CD4-positive, alpha-beta memory T cell (primary cell): Measurements from ENCODE around the gene RYK. TPM values are rescaled to one million over a fixed set of nuclear protein-coding genes. Genes with fewer than 3 reads are reported as not detected.
A peak's percentile ranks its signal among the peaks of the same experiment; 100 is the strongest.
"Not testable (repeated sequence)": the region's sequence is repeated elsewhere in the genome, so short reads cannot be mapped to it uniquely, and the experiment has no call there.

ENCODE experiments used
- CTCF ChIA-PET: fragments of 350-600 bp; sonication (Branson Sonifier 250); formaldehyde crosslinking; loops from one replicate; lab custom pipeline; 2021; ENCODE audit warnings: inconsistent platforms; ENCODE audit not compliant: partially characterized antibody; lab: Charles Lee
- POLR2A ChIA-PET: fragments of 350-600 bp; sonication (Branson Sonifier 250); formaldehyde crosslinking; loops from one replicate; lab custom pipeline; 2021; ENCODE audit not compliant: partially characterized antibody; lab: Charles Lee
- DNase-seq, 5 donors: peaks; one replicate each; pipeline versions ENCODE4 v3.0.0 to v3.0.0-alpha.2; 2020 to 2022; ENCODE audit warnings: mixed read lengths in 1 of 5
- H3K27ac ChIP-seq: one replicate; pipeline ENCODE4 v1.7.0; 2013; ENCODE audit warnings: low read depth, low read length
- H3K27me3 ChIP-seq: 2 replicates; pipeline ENCODE4 v1.7.0; 2013; ENCODE audit warnings: mild to moderate bottlenecking, low read length, moderate library complexity; ENCODE audit not compliant: insufficient read depth
- H3K36me3 ChIP-seq: 2 replicates; pipeline ENCODE4 v1.7.0; 2013; ENCODE audit warnings: mild to moderate bottlenecking, low read length, moderate library complexity; ENCODE audit not compliant: insufficient read depth
- H3K4me1 ChIP-seq: 2 replicates; pipeline ENCODE4 v1.7.0; 2013; ENCODE audit warnings: mild to moderate bottlenecking, low read length, moderate library complexity; ENCODE audit not compliant: insufficient read depth
- H3K4me3 ChIP-seq, 2 donors: one replicate each; pipeline ENCODE4 v1.7.0; 2013; ENCODE audit warnings: low read length in 2 of 2, mild to moderate bottlenecking in 1 of 2
- H3K9me3 ChIP-seq, 2 donors: one replicate each; pipeline ENCODE4 v1.7.0; 2013; ENCODE audit warnings: low read length in 2 of 2, control low read depth in 1 of 2; ENCODE audit not compliant: control insufficient read depth in 1 of 2
- H3K27ac Mint-ChIP-seq, 7 donors: one replicate each; pipeline ENCODE4 v1.8.0; 2020 to 2021; ENCODE audit warnings: mixed read lengths in 7 of 7, mild to moderate bottlenecking in 6 of 7, inconsistent platforms in 3 of 7, moderate library complexity in 3 of 7
- H3K27me3 Mint-ChIP-seq, 2 donors: one replicate each; pipeline ENCODE4 v1.8.0; 2020 to 2021; ENCODE audit warnings: mixed read lengths in 2 of 2
- H3K36me3 Mint-ChIP-seq, 2 donors: one replicate each; pipeline ENCODE4 v1.8.0; 2020 to 2021; ENCODE audit warnings: mixed read lengths in 2 of 2, inconsistent platforms in 1 of 2, mild to moderate bottlenecking in 1 of 2
- H3K4me1 Mint-ChIP-seq, 4 donors: one replicate each; pipeline ENCODE4 v1.8.0; 2020 to 2021; ENCODE audit warnings: mixed read lengths in 4 of 4, mild to moderate bottlenecking in 1 of 4
- H3K4me3 Mint-ChIP-seq, 8 donors: one replicate each; pipeline ENCODE4 v1.8.0; 2020 to 2021; ENCODE audit warnings: mixed read lengths in 8 of 8, mild to moderate bottlenecking in 7 of 8, moderate library complexity in 6 of 8, inconsistent platforms in 3 of 8
- H3K9me3 Mint-ChIP-seq, 8 donors: one replicate each; pipeline ENCODE4 v1.8.0; 2020 to 2021; ENCODE audit warnings: mixed read lengths in 8 of 8, mild to moderate bottlenecking in 5 of 8, inconsistent platforms in 3 of 8, moderate library complexity in 1 of 8
- intact Hi-C: fragments of 100-400 bp; cut with micrococcal nuclease; formaldehyde crosslinking; loops from one replicate; pipeline ENCODE4 v1.15.1; 2023
- polyA plus RNA-seq, 2 donors: library from polyadenylated mRNA; unstranded; fragments of 300-500 nt; fragmentation: Illumina TruSeq; gene quantifications; one replicate each; pipeline ENCODE4 v1.2.3, GENCODE V29; 2021
- total RNA-seq, 2 experiments: library from RNA; stranded (reverse); gene quantifications; one replicate each; pipeline ENCODE4 v1.2.3, GENCODE V29; 2021

The RYK gene
- total and polyA plus RNA-seq, 4 experiments from 2014 or later, result 4.8 to 47.9 (median 27.3) TPM

GRCh38 chr3:134211797-134212196 is 38.9 kb downstream of the RYK start:
- no peak for DNase-seq
- Mint-ChIP-seq H3K9me3 (peaks cover 0 to 1% (median 0%) of the 10 kb centered on the region in 8 donors), H3K4me3 (no peak overlapping the region), H3K27ac (peak overlapping the region in 1 of 7 donors; percentile 30), H3K36me3 (peaks cover 25 to 38% of the 10 kb centered on the region in 2 donors), H3K4me1 (peaks cover 12 to 28% (median 22%) of the 10 kb centered on the region in 4 donors), H3K27me3 (no peaks in the 10 kb centered on the region)
- no peaks in the 10 kb centered on the region for H3K27me3 ChIP-seq
- no peaks in the 10 kb centered on the region for H3K9me3 ChIP-seq
- intact Hi-C loops, result loop anchor here (2.0 to 5.0 kb wide), 2 partner anchors 15 to 36 kb away; no protein-coding TSS in a partner anchor
- peaks cover 16% of the 10 kb centered on the region for H3K36me3 ChIP-seq
- H3K4me3 ChIP-seq, result no peak overlapping the region
- CTCF ChIA-PET, result interaction anchor here (1.0 to 6.3 kb wide), 26 partner anchors 8 to 694 kb away, joined by 3 to 109 read pairs (median 6); partner anchors contain the start of genes ANAPC13 and CEP63
- no peaks in the 10 kb centered on the region for H3K4me1 ChIP-seq
- no peak overlapping the region for H3K27ac ChIP-seq
- POLR2A ChIA-PET, result interaction anchor here (1.0 to 1.1 kb wide), 2 partner anchors 167 to 274 kb away, joined by 3 to 4 read pairs; partner anchors contain the start of genes ANAPC13 and CEP63

DNA sequence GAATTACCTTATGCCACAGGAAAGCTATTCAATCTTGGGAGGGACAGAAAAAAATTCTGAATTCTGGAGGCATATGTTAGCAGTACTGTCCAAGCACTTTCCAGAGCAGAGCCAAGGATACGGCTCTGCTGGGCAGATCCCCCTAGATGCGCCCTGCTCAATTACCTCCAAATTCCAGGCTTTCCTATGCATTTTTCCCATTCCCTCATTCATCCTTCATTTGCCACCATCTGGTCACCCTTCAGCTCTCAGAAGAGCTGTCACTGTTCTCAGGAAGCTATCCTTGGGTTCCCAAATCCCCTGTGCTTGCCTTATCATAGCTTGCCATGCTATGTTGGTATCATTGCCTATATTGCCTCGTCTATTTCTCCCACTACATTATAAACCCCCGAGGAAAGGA is 45.2 kb downstream of the RYK start:
- Mint-ChIP-seq H3K27me3 (no peaks in the 10 kb centered on the region), H3K27ac (peak overlapping the region in 2 of 7 donors; percentile 32 to 60), H3K4me1 (peaks cover 0 to 3% (median 0%) of the 10 kb centered on the region in 4 donors), H3K36me3 (peaks cover 50 to 62% of the 10 kb centered on the region in 2 donors), H3K4me3 (no peak overlapping the region), H3K9me3 (no peaks in the 10 kb centered on the region)
- Histone ChIP-seq H3K27ac (no peak overlapping the region), H3K27me3 (no peaks in the 10 kb centered on the region), H3K36me3 (peaks cover 16% of the 10 kb centered on the region), H3K4me3 (no peak overlapping the region), H3K9me3 (no peaks in the 10 kb centered on the region), H3K4me1 (no peaks in the 10 kb centered on the region)
- intact Hi-C loops, result no loop called here
- ChIA-PET POLR2A (no interaction called here), CTCF (interaction anchor here (1.4 kb wide), 1 partner anchor 10 kb away, joined by 4 read pairs; no protein-coding TSS in a partner anchor)
- no peak for DNase-seq

DNA sequence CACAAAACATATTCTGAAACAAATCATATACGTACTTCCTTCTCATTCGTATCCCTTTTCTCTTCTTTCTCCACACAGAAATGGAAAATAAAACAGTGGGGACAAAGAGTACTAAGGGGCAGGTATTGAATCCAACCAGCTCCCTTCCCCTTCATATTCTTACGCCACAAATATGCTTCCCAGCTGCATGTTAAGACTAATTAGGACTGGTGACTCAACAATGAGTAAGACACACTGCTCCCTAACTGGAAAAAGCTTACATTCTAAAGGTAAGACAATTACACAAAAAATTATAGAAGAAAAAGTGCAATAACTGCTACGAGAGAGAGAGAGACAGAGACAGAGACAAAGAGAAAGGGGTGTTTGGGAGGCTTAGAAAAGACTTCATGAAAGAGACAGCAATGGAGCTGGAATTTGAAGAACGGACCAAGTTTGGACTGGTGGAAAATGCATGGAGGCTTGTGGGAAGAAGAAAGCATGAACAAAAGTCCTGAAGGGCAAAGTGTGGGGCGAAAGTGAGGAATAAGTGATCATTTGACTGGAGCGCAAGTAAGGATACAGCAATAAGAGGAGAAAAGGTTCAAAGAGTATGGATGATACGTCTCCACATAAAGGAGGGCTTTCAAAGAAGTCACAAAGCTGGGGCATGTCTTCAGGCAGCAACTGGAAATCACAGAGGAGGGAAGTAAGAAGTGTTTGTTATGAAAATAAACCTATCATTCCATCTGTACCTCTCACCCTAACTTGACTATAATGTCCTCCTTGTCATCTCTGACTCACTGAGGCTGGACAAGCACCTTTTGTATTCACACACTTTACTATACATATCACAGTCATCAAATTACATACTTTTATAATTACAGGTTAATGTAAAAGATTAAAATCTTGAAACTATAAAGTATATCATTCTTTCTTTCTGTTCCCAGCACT is 49.2 kb downstream of the RYK start:
- no peaks in the 10 kb centered on the region for H3K4me1 ChIP-seq
- intact Hi-C loops, result no loop called here
- H3K27ac ChIP-seq, result no peak overlapping the region
- ChIA-PET CTCF (interaction anchor here (3.8 to 7.5 kb wide), 2 partner anchors 9 to 273 kb away, joined by 28 to 75 read pairs; no protein-coding TSS in a partner anchor), POLR2A (no interaction called here)
- no peaks in the 10 kb centered on the region for H3K36me3 ChIP-seq
- H3K4me1 Mint-ChIP-seq, result peaks cover 0 to 6% (median 1%) of the 10 kb centered on the region in 4 donors
- no peaks in the 10 kb centered on the region for H3K27me3 Mint-ChIP-seq
- H3K27ac Mint-ChIP-seq, result peak overlapping the region in 2 of 7 donors; percentile 0 to 64
- H3K36me3 Mint-ChIP-seq, result peaks cover 54 to 70% of the 10 kb centered on the region in 2 donors
- H3K4me3 Mint-ChIP-seq, result no peak overlapping the region
- H3K4me3 ChIP-seq, result no peak overlapping the region
- DNase-seq, result no peak
- H3K9me3 Mint-ChIP-seq, result no peaks in the 10 kb centered on the region
- no peaks in the 10 kb centered on the region for H3K9me3 ChIP-seq
- no peaks in the 10 kb centered on the region for H3K27me3 ChIP-seq

GRCh38 chr3:134199880-134200279 is 50.8 kb downstream of the RYK start:
- POLR2A ChIA-PET, H3K9me3 Mint-ChIP-seq, DNase-seq, H3K4me1 ChIP-seq, H3K27ac ChIP-seq, H3K9me3 ChIP-seq, H3K4me3 ChIP-seq, H3K36me3 ChIP-seq, H3K27me3 Mint-ChIP-seq, H3K27me3 ChIP-seq, H3K4me3 Mint-ChIP-seq, H3K4me1 Mint-ChIP-seq: not testable (repeated sequence)
- intact Hi-C loops, result loop anchor here (5.0 kb wide), 1 partner anchor 177 kb away; no protein-coding TSS in a partner anchor
- peaks cover 55 to 71% of the 10 kb centered on the region in 2 donors for H3K36me3 Mint-ChIP-seq
- H3K27ac Mint-ChIP-seq, result peak overlapping the region in 1 of 7 donors; percentile 71
- CTCF ChIA-PET, result interaction anchor here (1.2 to 7.5 kb wide), 6 partner anchors 10 to 275 kb away, joined by 3 to 75 read pairs (median 4); no protein-coding TSS in a partner anchor

GRCh38 chr3:134199240-134199639 is 51.4 kb downstream of the RYK start:
- CTCF ChIA-PET, result interaction anchor here (1.2 to 7.5 kb wide), 6 partner anchors 9 to 275 kb away, joined by 3 to 75 read pairs (median 4); no protein-coding TSS in a partner anchor
- Mint-ChIP-seq H3K27ac (no peak overlapping the region), H3K27me3 (no peaks in the 10 kb centered on the region), H3K36me3 (peaks cover 53 to 71% of the 10 kb centered on the region in 2 donors), H3K4me3 (no peak overlapping the region), H3K9me3 (no peaks in the 10 kb centered on the region), H3K4me1 (peaks cover 0 to 6% (median 1%) of the 10 kb centered on the region in 4 donors)
- Histone ChIP-seq H3K27ac (no peak overlapping the region), H3K27me3 (no peaks in the 10 kb centered on the region), H3K9me3 (no peaks in the 10 kb centered on the region), H3K4me1 (no peaks in the 10 kb centered on the region), H3K4me3 (no peak overlapping the region), H3K36me3 (peaks cover 4% of the 10 kb centered on the region)
- DNase-seq, result no peak
- POLR2A ChIA-PET, result no interaction called here
- intact Hi-C loops, result loop anchor here (5.0 kb wide), 1 partner anchor 178 kb away; no protein-coding TSS in a partner anchor

DNA sequence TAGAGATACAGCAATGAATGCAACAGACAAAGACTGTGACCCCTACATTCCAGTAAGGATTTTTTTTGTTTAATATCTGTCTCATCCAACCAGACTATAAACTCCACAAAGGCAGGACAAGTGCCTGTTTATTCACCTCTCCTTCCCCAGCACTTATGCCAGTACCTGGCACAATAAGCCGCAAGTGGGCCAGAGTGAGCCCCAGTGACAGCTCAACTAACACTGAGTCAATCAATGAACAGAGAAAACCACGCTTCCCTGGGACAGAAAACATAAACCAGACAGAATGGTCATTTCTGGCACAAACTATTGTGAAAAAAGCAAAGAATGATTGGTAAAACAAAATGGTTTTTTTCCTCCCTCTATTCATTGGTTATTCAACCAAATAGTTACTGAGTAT is 52.2 kb downstream of the RYK start:
- intact Hi-C loops, result loop anchor here (5.0 kb wide), 1 partner anchor 179 kb away; no protein-coding TSS in a partner anchor
- peaks cover 4% of the 10 kb centered on the region for H3K36me3 ChIP-seq
- peaks cover 58 to 75% of the 10 kb centered on the region in 2 donors for H3K36me3 Mint-ChIP-seq
- no peak overlapping the region for H3K27ac ChIP-seq
- no peaks in the 10 kb centered on the region for H3K9me3 Mint-ChIP-seq
- H3K27ac Mint-ChIP-seq, result peak overlapping the region in 1 of 7 donors; percentile 48
- POLR2A ChIA-PET, result no interaction called here
- H3K4me1 ChIP-seq, result no peaks in the 10 kb centered on the region
- DNase-seq, result no peak
- no peaks in the 10 kb centered on the region for H3K9me3 ChIP-seq
- H3K27me3 Mint-ChIP-seq, result no peaks in the 10 kb centered on the region
- H3K27me3 ChIP-seq, result no peaks in the 10 kb centered on the region
- CTCF ChIA-PET, result interaction anchor here (0.7 to 7.5 kb wide), 9 partner anchors 9 to 276 kb away, joined by 3 to 75 read pairs (median 4); no protein-coding TSS in a partner anchor
- no peak overlapping the region for H3K4me3 ChIP-seq
- peaks cover 0 to 6% (median 1%) of the 10 kb centered on the region in 4 donors for H3K4me1 Mint-ChIP-seq
- no peak overlapping the region for H3K4me3 Mint-ChIP-seq
